ENCODE data around the gene ZMYM2.

DNA sequence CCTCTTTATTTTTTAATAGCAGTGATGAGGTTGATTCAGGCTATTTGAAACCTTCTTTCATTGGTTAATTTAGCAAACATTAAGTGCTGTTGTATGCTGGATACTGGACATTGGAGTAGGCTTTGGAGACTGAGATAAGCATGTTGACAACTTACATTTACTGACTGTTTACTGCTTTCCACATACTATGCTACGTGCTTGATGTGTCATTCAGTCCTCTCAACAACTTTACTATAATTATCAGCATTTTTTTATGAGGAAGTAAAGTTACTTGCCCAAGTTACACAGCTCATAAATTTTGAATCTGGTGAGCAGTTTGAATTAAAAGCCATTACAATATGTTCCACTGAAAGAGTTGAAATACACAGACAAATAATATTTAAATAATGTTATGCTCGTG, 118.6 kb downstream of the ZMYM2 start:
- TF ChIP-seq POLR2AphosphoS5 (IDR thresholded peaks at IDR 0.05; ENCODE audit: low read depth, low read length) = no peak
- no peak for TF ChIP-seq TAF1 (IDR thresholded peaks at IDR 0.05; ENCODE audit: borderline replicate concordance, low read depth, low read length)
- TF ChIP-seq POLR2A (IDR thresholded peaks at IDR 0.05; ENCODE audit: low read depth, low read length) = no peak

All from GM12892 (cell line).